Stimulated activated naive CD8-positive, alpha-beta T cell treated with anti-CD3 and anti-CD28 coated beads, Interleukin-15, amount 100 ng/mL, for 72 hours (primary cell): ENCODE data around the gene HS6ST1.

Source experiments
- ATAC-seq: fragments of 150-1000 bp; cut with Tn5 transposase; 2 replicates; pipeline ENCODE4 v1.10.0; 2021; ENCODE audit warnings: mild to moderate bottlenecking, moderate library complexity
- DNase-seq, 2 donors: peaks; one replicate each; pipeline ENCODE4 v3.0.0; 2021 to 2022
- H3K27ac Mint-ChIP-seq, 2 donors: one replicate each; pipeline ENCODE4 v1.8.0; 2022; ENCODE audit warnings: mild to moderate bottlenecking in 2 of 2, mixed read lengths in 2 of 2, moderate library complexity in 2 of 2
- H3K27me3 Mint-ChIP-seq: one replicate; pipeline ENCODE4 v1.8.0; 2022; ENCODE audit warnings: mixed read lengths
- H3K4me1 Mint-ChIP-seq: one replicate; pipeline ENCODE4 v1.8.0; 2022; ENCODE audit warnings: mild to moderate bottlenecking, mixed read lengths
- H3K4me3 Mint-ChIP-seq, 2 donors: one replicate each; pipeline ENCODE4 v1.8.0; 2022; ENCODE audit warnings: mild to moderate bottlenecking in 2 of 2, mixed read lengths in 2 of 2, moderate library complexity in 1 of 2
- H3K9me3 Mint-ChIP-seq, 2 donors: one replicate each; pipeline ENCODE4 v1.8.0; 2022; ENCODE audit warnings: mixed read lengths in 2 of 2

Gene HS6ST1

GRCh38 chr2:128310761-128311160, 7.9 kb downstream of the HS6ST1 start:
- Mint-ChIP-seq H3K4me3 (no peak overlapping the region), H3K4me1 (peaks cover 58% of the 10 kb centered on the region), H3K27ac (no peak overlapping the region), H3K9me3 (no peaks in the 10 kb centered on the region), H3K27me3 (no peaks in the 10 kb centered on the region)
- DNase-seq = peak in 1 of 2 donors; percentile 6
- no peak for ATAC-seq

GRCh38 chr2:128310094-128310716, 8.5 kb downstream of the HS6ST1 start:
- no peaks in the 10 kb centered on the region for H3K27me3 Mint-ChIP-seq
- H3K9me3 Mint-ChIP-seq = no peaks in the 10 kb centered on the region
- peak overlapping the region in 1 of 2 donors; percentile 71 for H3K27ac Mint-ChIP-seq
- no peak for ATAC-seq
- DNase-seq = peak in 1 of 2 donors; percentile 4
- peaks cover 56% of the 10 kb centered on the region for H3K4me1 Mint-ChIP-seq
- no peak overlapping the region for H3K4me3 Mint-ChIP-seq

- no peak overlapping the region for H3K27ac Mint-ChIP-seq
- peaks cover 48% of the 10 kb centered on the region for H3K4me1 Mint-ChIP-seq
- H3K27me3 Mint-ChIP-seq = no peaks in the 10 kb centered on the region
- H3K9me3 Mint-ChIP-seq = no peaks in the 10 kb centered on the region
- H3K4me3 Mint-ChIP-seq = no peak overlapping the region
- ATAC-seq (no peak), DNase-seq (peak in 1 of 2 donors; percentile 4)
Measured at GRCh38 chr2:128309280-128310093, 9.2 kb downstream of the HS6ST1 start.

GRCh38 chr2:128308889-128309279, 9.8 kb downstream of the HS6ST1 start:
- Mint-ChIP-seq H3K4me3 (no peak overlapping the region), H3K27ac (no peak overlapping the region), H3K4me1 (peaks cover 42% of the 10 kb centered on the region), H3K9me3 (no peaks in the 10 kb centered on the region), H3K27me3 (no peaks in the 10 kb centered on the region)
- DNase-seq (peak in 1 of 2 donors; percentile 4), ATAC-seq (no peak)

- peaks cover 37% of the 10 kb centered on the region for H3K4me1 Mint-ChIP-seq
- DNase-seq (peak in 1 of 2 donors; percentile 6), ATAC-seq (no peak)
- H3K9me3 Mint-ChIP-seq = no peaks in the 10 kb centered on the region
- no peak overlapping the region for H3K27ac Mint-ChIP-seq
- H3K27me3 Mint-ChIP-seq = no peaks in the 10 kb centered on the region
- no peak overlapping the region for H3K4me3 Mint-ChIP-seq
Measured at GRCh38 chr2:128308284-128308731, 10.4 kb downstream of the HS6ST1 start.

GRCh38 chr2:128307595-128307994, 11.1 kb downstream of the HS6ST1 start:
- Mint-ChIP-seq H3K27me3 (no peaks in the 10 kb centered on the region), H3K9me3 (no peaks in the 10 kb centered on the region), H3K4me1 (peaks cover 35% of the 10 kb centered on the region), H3K27ac (no peak overlapping the region), H3K4me3 (no peak overlapping the region)
- no peak for ATAC-seq
- no peak for DNase-seq

- H3K9me3 Mint-ChIP-seq = no peaks in the 10 kb centered on the region
- peak overlapping the region in 1 of 2 donors; percentile 6 for H3K27ac Mint-ChIP-seq
- H3K4me3 Mint-ChIP-seq = no peak overlapping the region
- no peak for DNase-seq
- H3K27me3 Mint-ChIP-seq = no peaks in the 10 kb centered on the region
- H3K4me1 Mint-ChIP-seq = peaks cover 29% of the 10 kb centered on the region
- no peak for ATAC-seq
Measured at GRCh38 chr2:128306931-128307460, 11.7 kb downstream of the HS6ST1 start.

GRCh38 chr2:128306081-128306930, 12.4 kb downstream of the HS6ST1 start:
- Mint-ChIP-seq H3K27ac (no peak overlapping the region), H3K4me3 (no peak overlapping the region), H3K27me3 (no peaks in the 10 kb centered on the region), H3K9me3 (no peaks in the 10 kb centered on the region), H3K4me1 (peaks cover 23% of the 10 kb centered on the region)
- DNase-seq = no peak
- ATAC-seq = no peak

GRCh38 chr2:128305555-128306080, 13.1 kb downstream of the HS6ST1 start:
- H3K27me3 Mint-ChIP-seq = no peaks in the 10 kb centered on the region
- peaks cover 16% of the 10 kb centered on the region for H3K4me1 Mint-ChIP-seq
- ATAC-seq (no peak), DNase-seq (no peak)
- H3K9me3 Mint-ChIP-seq = no peaks in the 10 kb centered on the region
- no peak overlapping the region for H3K4me3 Mint-ChIP-seq
- H3K27ac Mint-ChIP-seq = no peak overlapping the region

GRCh38 chr2:128304715-128305554, 13.7 kb downstream of the HS6ST1 start:
- no peak for DNase-seq
- Mint-ChIP-seq H3K4me1 (peaks cover 15% of the 10 kb centered on the region), H3K27me3 (no peaks in the 10 kb centered on the region), H3K27ac (no peak overlapping the region), H3K9me3 (no peaks in the 10 kb centered on the region), H3K4me3 (no peak overlapping the region)
- no peak for ATAC-seq

GRCh38 chr2:128304330-128304714, 14.3 kb downstream of the HS6ST1 start:
- H3K9me3 Mint-ChIP-seq = peaks cover 0 to 1% of the 10 kb centered on the region in 2 donors

GRCh38 chr2:128303911-128304310, 14.8 kb downstream of the HS6ST1 start:
- no peak overlapping the region for H3K4me3 Mint-ChIP-seq
- peaks cover 0 to 5% of the 10 kb centered on the region in 2 donors for H3K9me3 Mint-ChIP-seq
- peaks cover 15% of the 10 kb centered on the region for H3K4me1 Mint-ChIP-seq
- DNase-seq (no peak), ATAC-seq (no peak)
- peak overlapping the region in 1 of 2 donors; percentile 84 for H3K27ac Mint-ChIP-seq
- no peaks in the 10 kb centered on the region for H3K27me3 Mint-ChIP-seq

More at GRCh38 chr2:128304330-128304714, 14.3 kb downstream of the HS6ST1 start:
- peaks cover 15% of the 10 kb centered on the region for H3K4me1 Mint-ChIP-seq
- no peak overlapping the region for H3K4me3 Mint-ChIP-seq
- H3K27ac Mint-ChIP-seq = peak overlapping the region in 1 of 2 donors; percentile 84
- DNase-seq = no peak
- no peak for ATAC-seq
- no peaks in the 10 kb centered on the region for H3K27me3 Mint-ChIP-seq

GRCh38 chr2:128303095-128303791, 15.4 kb downstream of the HS6ST1 start:
- no peak for ATAC-seq
- DNase-seq = no peak
- no peaks in the 10 kb centered on the region for H3K27me3 Mint-ChIP-seq
- H3K4me1 Mint-ChIP-seq = peaks cover 15% of the 10 kb centered on the region
- no peak overlapping the region for H3K27ac Mint-ChIP-seq
- H3K9me3 Mint-ChIP-seq = peaks cover 4 to 12% of the 10 kb centered on the region in 2 donors
- no peak overlapping the region for H3K4me3 Mint-ChIP-seq

- no peak for ATAC-seq
- DNase-seq = no peak
- peaks cover 15% of the 10 kb centered on the region for H3K4me1 Mint-ChIP-seq
- no peaks in the 10 kb centered on the region for H3K27me3 Mint-ChIP-seq
- H3K4me3 Mint-ChIP-seq = no peak overlapping the region
- peak overlapping the region in 1 of 2 donors; percentile 7 for H3K27ac Mint-ChIP-seq
- H3K9me3 Mint-ChIP-seq = peaks cover 8 to 15% of the 10 kb centered on the region in 2 donors
Measured at GRCh38 chr2:128302744-128303067, 16.0 kb downstream of the HS6ST1 start.
